Activated naive CD8-positive, alpha-beta T cell (primary cell): ENCODE results near the gene KRT15.
"Not testable (repeated sequence)": the region's sequence is repeated elsewhere in the genome, so short reads cannot be mapped to it uniquely, and the experiment has no call there.

Experiments used
- H3K27ac Mint-ChIP-seq: one replicate; pipeline ENCODE4 v1.8.0; 2021; ENCODE audit warnings: mixed read lengths
- H3K27me3 Mint-ChIP-seq: one replicate; pipeline ENCODE4 v1.8.0; 2021; ENCODE audit warnings: mixed read lengths
- H3K36me3 Mint-ChIP-seq: one replicate; pipeline ENCODE4 v1.8.0; 2021; ENCODE audit warnings: mixed read lengths
- H3K4me1 Mint-ChIP-seq: one replicate; pipeline ENCODE4 v1.8.0; 2021; ENCODE audit warnings: low read depth, mixed read lengths
- H3K4me3 Mint-ChIP-seq: one replicate; pipeline ENCODE4 v1.8.0; 2021; ENCODE audit warnings: mild to moderate bottlenecking, mixed read lengths
- H3K9me3 Mint-ChIP-seq: one replicate; pipeline ENCODE4 v1.8.0; 2021; ENCODE audit warnings: low read depth, mixed read lengths

The KRT15 gene

GRCh38 chr17:41548844-41549595, 30.3 kb upstream of the KRT15 start:
- Mint-ChIP-seq H3K36me3 (peaks cover 2% of the 10 kb centered on the region), H3K4me1 (peaks cover 19% of the 10 kb centered on the region), H3K27me3 (peaks cover 5% of the 10 kb centered on the region), H3K4me3 (peak overlapping the region; percentile 49), H3K9me3 (no peaks in the 10 kb centered on the region), H3K27ac (peak overlapping the region; percentile 50)

- Mint-ChIP-seq H3K27ac (peak overlapping the region; percentile 55), H3K27me3 (peaks cover 4% of the 10 kb centered on the region), H3K9me3 (no peaks in the 10 kb centered on the region), H3K36me3 (peaks cover 2% of the 10 kb centered on the region), H3K4me3 (peak overlapping the region; percentile 56), H3K4me1 (peaks cover 19% of the 10 kb centered on the region)
Observed at GRCh38 chr17:41547921-41548843, 29.5 kb upstream of the KRT15 start.

GRCh38 chr17:41547378-41547841, 28.7 kb upstream of the KRT15 start:
- H3K36me3 Mint-ChIP-seq, result peaks cover 2% of the 10 kb centered on the region
- H3K9me3 Mint-ChIP-seq, result no peaks in the 10 kb centered on the region
- H3K4me1 Mint-ChIP-seq, result peaks cover 19% of the 10 kb centered on the region
- H3K4me3 Mint-ChIP-seq, result no peak overlapping the region
- H3K27ac Mint-ChIP-seq, result no peak overlapping the region
- H3K27me3 Mint-ChIP-seq, result peaks cover 2% of the 10 kb centered on the region

- H3K4me1 Mint-ChIP-seq, result peaks cover 19% of the 10 kb centered on the region
- H3K9me3 Mint-ChIP-seq, result no peaks in the 10 kb centered on the region
- H3K27ac Mint-ChIP-seq, result no peak overlapping the region
- H3K27me3 Mint-ChIP-seq, result peaks cover 2% of the 10 kb centered on the region
- H3K36me3 Mint-ChIP-seq, result peaks cover 2% of the 10 kb centered on the region
- H3K4me3 Mint-ChIP-seq, result no peak overlapping the region
Observed at GRCh38 chr17:41546819-41547218, 28.1 kb upstream of the KRT15 start.

GRCh38 chr17:41545829-41546410, 27.2 kb upstream of the KRT15 start:
- no peak overlapping the region for H3K27ac Mint-ChIP-seq
- peaks cover 2% of the 10 kb centered on the region for H3K27me3 Mint-ChIP-seq
- H3K4me3 Mint-ChIP-seq, result no peak overlapping the region
- H3K9me3 Mint-ChIP-seq, result no peaks in the 10 kb centered on the region
- peaks cover 19% of the 10 kb centered on the region for H3K4me1 Mint-ChIP-seq
- H3K36me3 Mint-ChIP-seq, result peaks cover 2% of the 10 kb centered on the region

- peaks cover 2% of the 10 kb centered on the region for H3K27me3 Mint-ChIP-seq
- H3K9me3 Mint-ChIP-seq, result no peaks in the 10 kb centered on the region
- H3K4me1 Mint-ChIP-seq, result peaks cover 19% of the 10 kb centered on the region
- no peak overlapping the region for H3K4me3 Mint-ChIP-seq
- H3K27ac Mint-ChIP-seq, result no peak overlapping the region
- peaks cover 2% of the 10 kb centered on the region for H3K36me3 Mint-ChIP-seq
Observed at GRCh38 chr17:41544935-41545334, 26.2 kb upstream of the KRT15 start.

GRCh38 chr17:41544491-41544892, 25.8 kb upstream of the KRT15 start:
- no peak overlapping the region for H3K4me3 Mint-ChIP-seq
- no peak overlapping the region for H3K27ac Mint-ChIP-seq
- no peaks in the 10 kb centered on the region for H3K9me3 Mint-ChIP-seq
- peaks cover 2% of the 10 kb centered on the region for H3K36me3 Mint-ChIP-seq
- peaks cover 2% of the 10 kb centered on the region for H3K27me3 Mint-ChIP-seq
- H3K4me1 Mint-ChIP-seq, result peaks cover 16% of the 10 kb centered on the region

- H3K27me3 Mint-ChIP-seq, H3K4me1 Mint-ChIP-seq, H3K27ac Mint-ChIP-seq, H3K9me3 Mint-ChIP-seq, H3K36me3 Mint-ChIP-seq, H3K4me3 Mint-ChIP-seq: not testable (repeated sequence)
Observed at GRCh38 chr17:41542786-41543185, 24.1 kb upstream of the KRT15 start.

GRCh38 chr17:41542357-41542756, 23.7 kb upstream of the KRT15 start:
- H3K27me3 Mint-ChIP-seq, result peaks cover 2% of the 10 kb centered on the region
- H3K4me3 Mint-ChIP-seq, result no peak overlapping the region
- no peaks in the 10 kb centered on the region for H3K9me3 Mint-ChIP-seq

GRCh38 chr17:41540921-41541625, 22.4 kb upstream of the KRT15 start:
- Mint-ChIP-seq H3K9me3 (no peaks in the 10 kb centered on the region), H3K4me1 (no peaks in the 10 kb centered on the region), H3K36me3 (no peaks in the 10 kb centered on the region), H3K27ac (no peak overlapping the region), H3K27me3 (peaks cover 2% of the 10 kb centered on the region), H3K4me3 (no peak overlapping the region)

More at GRCh38 chr17:41542357-41542756, 23.7 kb upstream of the KRT15 start:
- Mint-ChIP-seq H3K4me1 (no peaks in the 10 kb centered on the region), H3K36me3 (peaks cover 2% of the 10 kb centered on the region), H3K27ac (no peak overlapping the region)

GRCh38 chr17:41539979-41540701, 21.4 kb upstream of the KRT15 start:
- H3K4me3 Mint-ChIP-seq, result no peak overlapping the region
- no peaks in the 10 kb centered on the region for H3K9me3 Mint-ChIP-seq
- no peaks in the 10 kb centered on the region for H3K4me1 Mint-ChIP-seq
- no peak overlapping the region for H3K27ac Mint-ChIP-seq
- H3K36me3 Mint-ChIP-seq, result no peaks in the 10 kb centered on the region
- peaks cover 6% of the 10 kb centered on the region for H3K27me3 Mint-ChIP-seq

GRCh38 chr17:41539071-41539492, 20.4 kb upstream of the KRT15 start:
- no peaks in the 10 kb centered on the region for H3K36me3 Mint-ChIP-seq
- no peaks in the 10 kb centered on the region for H3K9me3 Mint-ChIP-seq
- H3K4me3 Mint-ChIP-seq, result no peak overlapping the region
- peaks cover 9% of the 10 kb centered on the region for H3K27me3 Mint-ChIP-seq
- no peak overlapping the region for H3K27ac Mint-ChIP-seq
- no peaks in the 10 kb centered on the region for H3K4me1 Mint-ChIP-seq

GRCh38 chr17:41538565-41538991, 19.9 kb upstream of the KRT15 start:
- H3K4me1 Mint-ChIP-seq, result no peaks in the 10 kb centered on the region
- no peak overlapping the region for H3K27ac Mint-ChIP-seq
- H3K9me3 Mint-ChIP-seq, result no peaks in the 10 kb centered on the region
- peaks cover 9% of the 10 kb centered on the region for H3K27me3 Mint-ChIP-seq
- no peak overlapping the region for H3K4me3 Mint-ChIP-seq
- no peaks in the 10 kb centered on the region for H3K36me3 Mint-ChIP-seq

- Mint-ChIP-seq H3K36me3 (no peaks in the 10 kb centered on the region), H3K4me1 (no peaks in the 10 kb centered on the region), H3K9me3 (no peaks in the 10 kb centered on the region), H3K27me3 (peaks cover 9% of the 10 kb centered on the region), H3K4me3 (no peak overlapping the region), H3K27ac (no peak overlapping the region)
Observed at GRCh38 chr17:41537990-41538389, 19.3 kb upstream of the KRT15 start.
